GM18502 (cell line): ENCODE measurements around the gene DBH.
"Not testable (repeated sequence)": the region's sequence is repeated elsewhere in the genome, so short reads cannot be mapped to it uniquely, and the experiment has no call there.

Experiments
- ATAC-seq: cut with Tn5 transposase; IDR thresholded peaks from one replicate; pipeline ENCODE4 v1.9.1; 2021; ENCODE audit warnings: mild to moderate bottlenecking; ENCODE audit not compliant: unreplicated experiment, poor library complexity

Gene DBH

GRCh38 chr9:133618726-133619125, 17.4 kb upstream of the DBH start:
- ATAC-seq, result no peak

GRCh38 chr9:133619791-133620190, 16.4 kb upstream of the DBH start:
- no peak for ATAC-seq

DNA sequence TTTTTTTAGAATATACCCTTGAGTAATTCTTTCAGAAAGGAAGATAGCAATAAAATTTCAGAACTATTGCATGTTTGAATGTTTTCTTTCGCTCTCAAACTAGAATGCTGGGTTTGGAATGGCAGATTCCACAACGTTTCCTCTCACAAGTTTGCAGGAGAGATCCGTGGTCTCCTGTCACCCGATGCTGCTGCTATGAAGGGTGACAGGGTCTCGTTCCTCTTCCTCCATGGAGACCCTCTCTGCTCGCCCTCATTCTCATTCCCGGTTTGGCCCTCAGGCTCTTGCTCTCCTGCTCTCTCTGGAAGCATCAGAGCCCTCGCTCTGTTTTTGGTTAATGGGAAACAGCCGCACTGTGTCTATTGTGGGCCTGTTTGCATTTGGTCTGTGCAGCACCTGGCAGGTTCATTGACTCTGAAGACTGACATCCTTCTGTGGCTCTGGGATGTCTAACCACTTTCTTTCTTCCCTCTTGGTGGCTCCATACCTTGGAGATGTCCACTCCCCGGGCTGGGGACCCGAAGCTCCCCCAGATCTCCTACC, 14.4 kb upstream of the DBH start:
- ATAC-seq, result no peak

GRCh38 chr9:133622555-133622954, 13.6 kb upstream of the DBH start:
- no peak for ATAC-seq

GRCh38 chr9:133626008-133626407, 10.2 kb upstream of the DBH start:
- ATAC-seq, result not testable (repeated sequence)

- ATAC-seq, result no peak
These were observed 8.8 kb upstream of the DBH start for GRCh38 chr9:133627341-133627740.

DNA sequence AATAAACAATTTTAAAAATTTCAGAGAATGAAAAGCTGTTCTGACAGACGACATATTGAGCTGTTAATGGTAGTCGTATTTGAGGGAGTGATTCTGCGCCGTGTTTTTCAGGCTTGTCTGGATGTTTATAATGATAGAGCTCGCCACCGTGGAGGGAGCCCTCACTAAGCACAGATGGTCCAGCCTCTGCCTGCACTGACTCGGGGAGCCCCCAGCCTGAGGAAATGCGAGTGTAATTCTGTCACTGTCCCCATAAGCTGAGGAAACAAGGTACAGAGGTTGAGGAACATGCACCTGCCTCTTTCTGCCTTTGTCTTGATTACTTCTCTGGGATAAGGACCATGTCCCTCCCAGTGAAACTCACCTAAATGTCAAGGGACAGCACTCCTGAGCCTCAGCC, 7.4 kb upstream of the DBH start:
- no peak for ATAC-seq

DNA sequence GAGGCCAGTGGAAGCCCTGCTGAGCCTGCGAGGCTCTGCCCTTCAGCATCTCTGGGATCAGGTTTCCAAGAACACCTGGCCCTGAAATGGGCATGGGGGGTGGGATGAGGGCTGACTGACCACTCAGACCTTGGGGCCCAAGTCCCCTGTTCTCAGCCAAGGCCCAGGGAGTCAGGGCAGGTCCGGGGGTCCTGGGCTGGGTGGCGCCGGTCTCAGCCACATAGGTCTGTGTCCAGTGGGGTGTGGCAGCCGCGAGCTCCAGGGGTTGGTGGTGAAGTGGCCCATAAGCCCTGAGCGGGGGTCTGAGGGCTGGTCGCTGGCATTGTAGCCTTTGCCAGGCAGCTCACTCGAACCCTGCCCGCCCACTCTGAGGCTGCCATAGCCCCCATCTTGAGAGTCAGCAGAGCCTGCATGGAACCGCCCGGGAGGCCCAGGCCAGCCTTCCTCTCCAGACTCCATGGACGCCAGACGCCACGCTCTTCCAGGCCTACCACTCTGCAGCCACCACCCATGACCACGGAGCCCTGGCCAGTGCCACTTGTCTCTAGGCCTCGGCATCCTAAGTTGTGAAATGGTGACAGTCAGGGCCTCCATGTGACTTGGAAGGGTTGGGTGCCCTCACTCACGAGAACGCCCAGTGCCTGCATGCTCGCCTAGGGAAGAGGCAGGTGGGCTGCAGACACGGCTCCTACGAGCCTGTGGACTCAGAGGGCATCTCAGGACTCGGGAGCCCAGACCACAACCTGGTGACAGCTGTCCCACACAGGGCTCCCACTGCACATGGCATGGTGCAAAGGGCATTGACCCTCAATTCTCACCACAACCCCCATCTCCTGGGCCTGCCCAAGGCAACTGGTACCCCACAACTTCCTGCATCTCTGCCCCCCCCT, 6.7 kb upstream of the DBH start:
- no peak for ATAC-seq

DNA sequence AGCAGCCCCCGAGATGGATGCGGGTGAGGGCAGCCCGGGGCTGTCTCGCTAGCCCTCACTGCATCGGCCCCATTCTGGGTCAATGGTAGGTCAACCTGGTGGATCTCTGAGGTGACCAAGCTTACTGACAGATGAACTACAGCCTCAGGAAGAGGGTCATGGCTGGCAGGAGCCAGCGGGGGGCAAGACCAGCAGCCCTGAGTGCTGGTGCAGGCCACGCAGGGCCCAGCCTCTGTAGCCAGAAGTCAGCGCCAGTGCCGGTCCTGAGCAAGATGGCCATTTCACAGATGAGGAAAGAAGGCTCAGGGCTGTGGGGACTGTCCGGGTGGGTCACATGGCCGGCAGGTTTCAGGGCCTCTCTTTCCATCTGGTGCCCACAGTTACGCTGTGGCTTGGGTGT, 5.1 kb upstream of the DBH start:
- ATAC-seq, result no peak

GRCh38 chr9:133632806-133633680, 3.1 kb upstream of the DBH start:
- ATAC-seq, result no peak

GRCh38 chr9:133633681-133634080, 2.5 kb upstream of the DBH start:
- ATAC-seq, result no peak

- ATAC-seq, result no peak
These were observed 2.0 kb upstream of the DBH start for GRCh38 chr9:133634081-133634691.

GRCh38 chr9:133635098-133635497, 1.1 kb upstream of the DBH start:
- ATAC-seq, result no peak

GRCh38 chr9:133636902-133637301, 739 bp downstream of the DBH start:
- ATAC-seq, result no peak

- no peak for ATAC-seq
These were observed 1.4 kb downstream of the DBH start for GRCh38 chr9:133637451-133638055.

GRCh38 chr9:133638076-133638475, 1.9 kb downstream of the DBH start:
- no peak for ATAC-seq

GRCh38 chr9:133638711-133639110, 2.5 kb downstream of the DBH start:
- ATAC-seq, result no peak

- ATAC-seq, result no peak
These were observed 3.5 kb downstream of the DBH start for GRCh38 chr9:133639613-133640012.

DNA sequence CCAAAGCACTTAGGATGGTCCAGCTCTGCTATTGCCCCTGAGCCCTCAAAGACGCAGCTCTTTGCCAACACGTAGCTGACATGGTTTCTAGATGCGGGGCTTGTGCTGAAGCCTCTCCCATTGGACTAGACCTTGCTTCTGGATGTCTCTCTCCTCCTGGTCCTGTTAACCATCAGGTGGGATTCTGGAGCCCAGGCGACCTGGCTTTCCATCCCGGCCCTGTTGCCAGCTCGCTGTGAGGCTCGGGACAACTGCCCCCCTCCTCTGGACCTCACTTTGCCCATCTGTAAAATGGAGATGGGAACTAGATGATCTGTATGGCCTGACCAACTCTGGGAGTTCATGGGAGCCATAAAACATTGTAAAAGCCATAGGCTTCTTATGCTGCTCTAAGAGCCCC, 4.0 kb downstream of the DBH start:
- no peak for ATAC-seq
